ENCODE measurements around the gene NMRK2. TPM values are rescaled to one million over a fixed set of nuclear protein-coding genes. Genes with fewer than 3 reads are reported as not detected.

Gene NMRK2
- total and polyA plus RNA-seq, 2 of the 13 experiments (the other 11 are each of a cell fraction or from before 2014, with no cell fraction given), result not detected

DNA sequence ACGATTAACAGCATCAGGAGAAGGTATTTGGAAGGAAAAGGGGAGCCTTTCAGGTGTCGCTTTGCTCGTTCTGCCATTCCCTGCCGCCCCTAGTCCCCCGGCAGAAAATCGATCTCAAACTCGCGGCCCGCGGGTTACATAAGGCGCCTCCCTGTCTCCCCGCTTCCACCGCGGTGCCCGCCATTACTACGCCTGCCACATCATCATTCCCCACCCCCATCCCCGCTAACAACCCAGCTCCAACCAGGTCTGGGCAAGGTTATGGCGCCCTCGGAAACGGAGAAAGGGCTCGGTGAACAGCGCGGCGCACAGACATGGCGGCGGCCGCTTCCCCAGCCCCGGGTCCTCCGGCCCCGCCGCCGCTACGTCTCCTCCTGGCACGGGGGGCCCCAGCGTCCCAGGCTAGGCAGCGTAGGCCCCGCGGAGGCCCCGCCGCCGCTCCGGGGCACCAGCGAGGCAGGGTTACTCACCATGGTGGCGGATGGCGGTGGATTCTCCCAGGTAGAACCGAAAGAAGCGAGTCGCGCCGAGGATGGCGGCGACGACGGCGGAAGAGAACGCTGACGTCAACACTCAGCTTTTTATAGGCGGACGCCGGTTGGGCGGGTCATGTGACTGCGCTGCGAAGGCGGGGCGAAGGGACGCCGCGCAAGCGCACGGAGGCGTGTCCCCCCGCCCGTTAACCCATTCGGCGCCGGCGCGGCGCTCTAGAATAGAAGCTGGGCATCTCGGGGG, 52.2 kb downstream of the NMRK2 start, which contains the start of gene EEF2 (continued):
- TF ChIP-seq GMEB1 (CRISPR knock-in tag; IDR thresholded peaks at IDR 0.05; ENCODE audit: borderline replicate concordance) (peak; percentile 93), MIXL1 (CRISPR knock-in tag; IDR thresholded peaks at IDR 0.05) (no peak; the same call in 1 of the 2 replicates), MXD1 (CRISPR knock-in tag; IDR thresholded peaks at IDR 0.05) (peak; percentile 64; the same call in 1 of the 2 replicates), CCDC6 (CRISPR knock-in tag; IDR thresholded peaks at IDR 0.05) (peak; percentile 70; the same call in 1 of the 2 replicates), AKNA (CRISPR knock-in tag; IDR thresholded peaks at IDR 0.05; ENCODE audit: borderline replicate concordance) (no peak), PRDM15 (CRISPR knock-in tag; IDR thresholded peaks at IDR 0.05) (no peak), ZNF30 (CRISPR knock-in tag; IDR thresholded peaks at IDR 0.05) (0 out of 2 replicates have a peak, but pooled peaks have one; percentile 56), SRSF1 (optimal IDR thresholded peaks at IDR 0.05; ENCODE audit: low read depth, low read length) (peak; percentile 70), HDAC2 (CRISPR knock-in tag; IDR thresholded peaks at IDR 0.05) (no peak; the same call in 1 of the 2 replicates), TBX2 (CRISPR knock-in tag; IDR thresholded peaks at IDR 0.05; ENCODE audit: borderline replicate concordance) (peak; percentile 56; the same call in 1 of the 2 replicates)
- TF ChIP-seq, protein P1, sequence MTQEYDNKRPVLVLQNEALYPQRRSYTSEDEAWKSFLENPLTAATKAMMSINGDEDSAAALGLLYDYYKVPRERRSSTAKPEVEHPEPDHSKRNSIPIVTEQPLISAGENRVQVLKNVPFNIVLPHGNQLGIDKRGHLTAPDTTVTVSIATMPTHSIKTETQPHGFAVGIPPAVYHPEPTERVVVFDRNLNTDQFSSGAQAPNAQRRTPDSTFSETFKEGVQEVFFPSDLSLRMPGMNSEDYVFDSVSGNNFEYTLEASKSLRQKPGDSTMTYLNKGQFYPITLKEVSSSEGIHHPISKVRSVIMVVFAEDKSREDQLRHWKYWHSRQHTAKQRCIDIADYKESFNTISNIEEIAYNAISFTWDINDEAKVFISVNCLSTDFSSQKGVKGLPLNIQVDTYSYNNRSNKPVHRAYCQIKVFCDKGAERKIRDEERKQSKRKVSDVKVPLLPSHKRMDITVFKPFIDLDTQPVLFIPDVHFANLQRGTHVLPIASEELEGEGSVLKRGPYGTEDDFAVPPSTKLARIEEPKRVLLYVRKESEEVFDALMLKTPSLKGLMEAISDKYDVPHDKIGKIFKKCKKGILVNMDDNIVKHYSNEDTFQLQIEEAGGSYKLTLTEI (CRISPR knock-in tag; conservative IDR thresholded peaks at IDR 0.05), result peak; percentile 25; the same call in 1 of the 2 replicates
- TF ChIP-seq, protein P2, sequence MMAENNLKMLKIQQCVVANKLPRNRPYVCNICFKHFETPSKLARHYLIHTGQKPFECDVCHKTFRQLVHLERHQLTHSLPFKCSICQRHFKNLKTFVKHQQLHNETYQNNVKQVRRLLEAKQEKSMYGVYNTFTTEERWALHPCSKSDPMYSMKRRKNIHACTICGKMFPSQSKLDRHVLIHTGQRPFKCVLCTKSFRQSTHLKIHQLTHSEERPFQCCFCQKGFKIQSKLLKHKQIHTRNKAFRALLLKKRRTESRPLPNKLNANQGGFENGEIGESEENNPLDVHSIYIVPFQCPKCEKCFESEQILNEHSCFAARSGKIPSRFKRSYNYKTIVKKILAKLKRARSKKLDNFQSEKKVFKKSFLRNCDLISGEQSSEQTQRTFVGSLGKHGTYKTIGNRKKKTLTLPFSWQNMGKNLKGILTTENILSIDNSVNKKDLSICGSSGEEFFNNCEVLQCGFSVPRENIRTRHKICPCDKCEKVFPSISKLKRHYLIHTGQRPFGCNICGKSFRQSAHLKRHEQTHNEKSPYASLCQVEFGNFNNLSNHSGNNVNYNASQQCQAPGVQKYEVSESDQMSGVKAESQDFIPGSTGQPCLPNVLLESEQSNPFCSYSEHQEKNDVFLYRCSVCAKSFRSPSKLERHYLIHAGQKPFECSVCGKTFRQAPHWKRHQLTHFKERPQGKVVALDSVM (CRISPR knock-in tag; IDR thresholded peaks at IDR 0.05), result peak; percentile 54; the same call in 1 of the 2 replicates
